Measurements from ENCODE around the gene PBOV1.

DNA sequence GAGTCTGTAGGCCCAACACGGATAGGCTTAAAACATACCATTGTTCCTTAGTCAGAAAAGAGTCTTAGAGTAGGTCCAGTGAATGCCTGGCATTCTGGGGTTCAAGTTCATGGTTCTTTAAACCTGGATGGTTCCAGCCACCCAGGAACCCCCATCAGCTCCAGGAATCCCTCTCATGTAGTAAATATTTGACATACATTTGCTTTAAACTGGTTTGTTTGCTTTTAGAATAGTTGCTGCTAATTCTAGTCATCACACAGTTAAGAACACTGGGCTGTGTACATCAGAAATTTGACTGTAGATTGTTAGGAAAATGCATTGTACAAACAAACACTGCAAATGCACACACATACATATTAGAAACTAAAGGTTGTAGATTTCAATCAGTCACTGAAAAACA, 30.6 kb upstream of the PBOV1 start:
- TF ChIP-seq, protein P1, sequence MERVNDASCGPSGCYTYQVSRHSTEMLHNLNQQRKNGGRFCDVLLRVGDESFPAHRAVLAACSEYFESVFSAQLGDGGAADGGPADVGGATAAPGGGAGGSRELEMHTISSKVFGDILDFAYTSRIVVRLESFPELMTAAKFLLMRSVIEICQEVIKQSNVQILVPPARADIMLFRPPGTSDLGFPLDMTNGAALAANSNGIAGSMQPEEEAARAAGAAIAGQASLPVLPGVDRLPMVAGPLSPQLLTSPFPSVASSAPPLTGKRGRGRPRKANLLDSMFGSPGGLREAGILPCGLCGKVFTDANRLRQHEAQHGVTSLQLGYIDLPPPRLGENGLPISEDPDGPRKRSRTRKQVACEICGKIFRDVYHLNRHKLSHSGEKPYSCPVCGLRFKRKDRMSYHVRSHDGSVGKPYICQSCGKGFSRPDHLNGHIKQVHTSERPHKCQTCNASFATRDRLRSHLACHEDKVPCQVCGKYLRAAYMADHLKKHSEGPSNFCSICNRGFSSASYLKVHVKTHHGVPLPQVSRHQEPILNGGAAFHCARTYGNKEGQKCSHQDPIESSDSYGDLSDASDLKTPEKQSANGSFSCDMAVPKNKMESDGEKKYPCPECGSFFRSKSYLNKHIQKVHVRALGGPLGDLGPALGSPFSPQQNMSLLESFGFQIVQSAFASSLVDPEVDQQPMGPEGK (CRISPR knock-in tag; IDR thresholded peaks at IDR 0.05; ENCODE audit: borderline replicate concordance) = no peak
- TF ChIP-seq, protein P2, sequence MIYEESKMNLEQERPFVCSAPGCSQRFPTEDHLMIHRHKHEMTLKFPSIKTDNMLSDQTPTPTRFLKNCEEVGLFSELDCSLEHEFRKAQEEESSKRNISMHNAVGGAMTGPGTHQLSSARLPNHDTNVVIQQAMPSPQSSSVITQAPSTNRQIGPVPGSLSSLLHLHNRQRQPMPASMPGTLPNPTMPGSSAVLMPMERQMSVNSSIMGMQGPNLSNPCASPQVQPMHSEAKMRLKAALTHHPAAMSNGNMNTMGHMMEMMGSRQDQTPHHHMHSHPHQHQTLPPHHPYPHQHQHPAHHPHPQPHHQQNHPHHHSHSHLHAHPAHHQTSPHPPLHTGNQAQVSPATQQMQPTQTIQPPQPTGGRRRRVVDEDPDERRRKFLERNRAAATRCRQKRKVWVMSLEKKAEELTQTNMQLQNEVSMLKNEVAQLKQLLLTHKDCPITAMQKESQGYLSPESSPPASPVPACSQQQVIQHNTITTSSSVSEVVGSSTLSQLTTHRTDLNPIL (CRISPR knock-in tag; IDR thresholded peaks at IDR 0.05; ENCODE audit: low read depth) = no peak
- TF ChIP-seq PPARA (CRISPR knock-in tag; IDR thresholded peaks at IDR 0.05; ENCODE audit: borderline replicate concordance) (no peak), ZC3H10 (CRISPR knock-in tag; IDR thresholded peaks at IDR 0.05) (no peak)
